ENCODE results near the gene CHD8. TPM values are rescaled to one million over a fixed set of nuclear protein-coding genes. Genes with fewer than 3 reads are reported as not detected.
A peak's percentile ranks its signal among the peaks of the same experiment; 100 is the strongest.

CHD8 gene
- total and polyA plus RNA-seq, 2 of the 13 experiments (the other 11 are each of a cell fraction or from before 2014, with no cell fraction given), result 35.1 to 79.6 TPM

GRCh38 chr14:21455912-21456667 is at the start of gene CHD8 (continued):
- TF ChIP-seq EP300 (IDR thresholded peaks at IDR 0.05; ENCODE audit: low read depth in 2 of 2, low read length in 2 of 2), result peak in 1 of 2 experiments; percentile 46; a peak in 1 of 4 replicates
- no peak for TF ChIP-seq EP300 (CRISPR knock-in tag; IDR thresholded peaks at IDR 0.05; ENCODE audit: borderline replicate concordance)
- peak; percentile 27; the same call in 1 of the 2 replicates for TF ChIP-seq EED (CRISPR knock-in tag; IDR thresholded peaks at IDR 0.05)
- TF ChIP-seq ZNF318 (CRISPR knock-in tag; IDR thresholded peaks at IDR 0.05), result no peak
- TF ChIP-seq ZFAT (CRISPR knock-in tag; conservative IDR thresholded peaks at IDR 0.05), result no peak
- peak; percentile 49; the same call in 1 of the 2 replicates for TF ChIP-seq SMAD1 (CRISPR knock-in tag; IDR thresholded peaks at IDR 0.05; ENCODE audit: borderline replicate concordance, low read depth)
- TF ChIP-seq TERF1 (CRISPR knock-in tag; IDR thresholded peaks at IDR 0.05), result no peak
- no peak for TF ChIP-seq ZNF879 (CRISPR knock-in tag; IDR thresholded peaks at IDR 0.05)
- TF ChIP-seq ZNF33B (CRISPR knock-in tag; IDR thresholded peaks at IDR 0.05), result peak; percentile 95; the same call in 1 of the 2 replicates
- no peak for TF ChIP-seq HMGA1 (CRISPR knock-in tag; conservative IDR thresholded peaks at IDR 0.05)
- no peak for TF ChIP-seq TRAFD1 (CRISPR knock-in tag; IDR thresholded peaks at IDR 0.05; ENCODE audit: borderline replicate concordance)
- TF ChIP-seq ZNF615 (CRISPR knock-in tag; IDR thresholded peaks at IDR 0.05; ENCODE audit: borderline replicate concordance), result no peak
- TF ChIP-seq IKZF5 (CRISPR knock-in tag; IDR thresholded peaks at IDR 0.05), result peak; percentile 90
- no peak; the same call in 1 of the 2 replicates for TF ChIP-seq ZBTB21 (CRISPR knock-in tag; IDR thresholded peaks at IDR 0.05)
- no peak; the same call in 1 of the 2 replicates for TF ChIP-seq MTA1 (CRISPR knock-in tag; IDR thresholded peaks at IDR 0.05; ENCODE audit: borderline replicate concordance)
